ENCODE measurements around the gene LRRC7.

The LRRC7 gene

DNA sequence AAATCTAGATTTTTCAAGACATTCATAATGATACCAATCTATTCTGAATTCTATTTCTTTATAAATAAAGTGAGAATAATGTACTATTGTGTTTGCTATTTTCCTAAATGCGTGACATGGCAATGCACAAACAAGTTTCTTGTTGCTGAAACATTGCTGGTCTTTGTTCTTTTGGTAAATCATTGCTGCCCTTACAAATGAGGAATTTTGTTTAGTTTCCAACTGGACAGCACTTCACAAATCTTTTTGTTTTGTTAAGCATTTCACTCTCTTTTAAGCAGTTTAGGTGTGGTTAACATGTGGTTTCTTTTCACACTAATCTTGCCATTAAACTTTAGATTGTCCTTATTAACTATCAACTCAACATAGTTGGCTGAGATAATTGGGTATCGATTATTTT lies 94.6 kb downstream of the LRRC7 start:
- Histone ChIP-seq H3K9ac (ENCODE audit: low read length) (no peak overlapping the region), H3K36me3 (ENCODE audit: control insufficient read depth, insufficient read depth, low read length) (no peaks in the 10 kb centered on the region), H3K27me3 (ENCODE audit: control insufficient read depth, insufficient read depth, low read length) (no peaks in the 10 kb centered on the region), H3K27ac (ENCODE audit: low read depth, low read length) (no peak overlapping the region), H3K4me3 (ENCODE audit: low read length) (no peak overlapping the region), H3K4me1 (ENCODE audit: control insufficient read depth, insufficient read depth, low read length) (no peaks in the 10 kb centered on the region)

DNA sequence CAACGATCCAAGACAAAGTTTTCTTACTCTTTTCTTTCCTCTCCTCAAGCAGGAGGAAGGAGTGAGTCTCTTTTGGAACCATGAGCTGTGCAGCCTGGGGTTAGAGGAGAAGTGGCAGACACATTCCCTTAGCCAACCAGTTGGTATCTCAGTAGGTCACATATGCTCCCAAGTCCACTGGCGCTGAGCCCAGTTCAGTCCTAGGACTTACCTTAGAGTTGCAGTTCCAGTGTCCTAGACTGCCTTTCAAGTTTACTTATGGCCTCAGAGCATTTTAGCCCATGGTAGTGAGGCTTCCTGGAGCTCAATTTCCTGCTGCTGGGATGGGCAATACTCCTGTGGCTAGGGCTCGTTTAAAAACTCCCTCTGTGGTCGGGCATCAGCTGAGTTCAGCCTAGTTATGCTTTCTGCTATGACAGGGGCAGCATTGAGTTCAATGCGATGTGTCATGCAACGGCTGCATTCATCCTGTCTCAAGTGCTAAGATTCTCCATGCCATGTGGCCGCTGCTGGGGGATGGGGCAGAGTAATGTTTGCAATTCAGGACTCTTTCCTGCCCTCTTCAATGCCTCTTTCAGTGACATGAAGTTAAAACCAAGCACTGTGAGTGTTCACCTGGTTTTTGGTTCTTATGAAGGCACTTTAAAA lies 103.8 kb downstream of the LRRC7 start:
- no peak overlapping the region for H3K9ac ChIP-seq (ENCODE audit: low read length)
- H3K4me3 ChIP-seq (ENCODE audit: low read length) = no peak overlapping the region
- no peaks in the 10 kb centered on the region for H3K27me3 ChIP-seq (ENCODE audit: control insufficient read depth, insufficient read depth, low read length)
- no peaks in the 10 kb centered on the region for H3K4me1 ChIP-seq (ENCODE audit: control insufficient read depth, insufficient read depth, low read length)
- H3K27ac ChIP-seq (ENCODE audit: low read depth, low read length) = no peak overlapping the region
- H3K36me3 ChIP-seq (ENCODE audit: control insufficient read depth, insufficient read depth, low read length) = no peaks in the 10 kb centered on the region

DNA sequence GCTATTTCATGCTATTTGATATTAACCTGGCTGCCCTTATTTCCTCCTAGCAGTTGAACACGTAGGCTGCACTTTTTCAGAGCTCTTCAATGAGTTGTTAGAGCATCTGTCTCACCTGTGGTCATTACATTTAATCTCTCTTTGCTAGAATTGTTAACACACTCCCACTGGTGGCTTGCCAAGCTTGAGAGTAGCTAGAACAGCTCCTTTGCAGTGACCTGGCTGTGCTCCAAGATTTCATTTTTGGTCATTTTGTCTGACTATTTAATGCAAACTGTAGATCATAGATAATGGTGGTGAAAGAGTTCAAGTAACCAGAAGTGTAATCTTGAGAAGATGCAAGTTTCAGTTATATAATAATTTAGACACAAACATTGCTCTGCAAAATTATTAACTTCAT lies 105.6 kb downstream of the LRRC7 start:
- Histone ChIP-seq H3K9ac (ENCODE audit: low read length) (no peak overlapping the region), H3K27me3 (ENCODE audit: control insufficient read depth, insufficient read depth, low read length) (no peaks in the 10 kb centered on the region), H3K4me3 (ENCODE audit: low read length) (no peak overlapping the region), H3K36me3 (ENCODE audit: control insufficient read depth, insufficient read depth, low read length) (no peaks in the 10 kb centered on the region), H3K27ac (ENCODE audit: low read depth, low read length) (no peak overlapping the region), H3K4me1 (ENCODE audit: control insufficient read depth, insufficient read depth, low read length) (no peaks in the 10 kb centered on the region)

DNA sequence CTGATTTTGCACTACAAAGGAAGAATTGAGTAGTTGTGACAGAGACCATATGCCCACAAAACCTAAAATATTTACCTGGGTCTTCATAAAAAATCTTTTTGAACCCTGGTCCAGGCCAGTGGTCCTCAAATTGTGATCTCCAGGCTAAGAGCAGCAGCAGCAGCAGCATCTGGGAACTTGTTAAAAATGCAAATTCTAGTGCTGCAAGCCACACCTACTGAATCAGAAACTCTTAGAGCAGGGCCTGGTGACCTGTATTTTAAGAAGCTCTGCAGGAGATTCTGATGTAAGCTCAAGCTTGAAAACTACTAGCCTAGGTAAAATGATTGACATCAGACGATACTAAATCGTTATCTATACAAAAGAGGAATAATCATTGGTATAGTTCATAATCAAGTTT lies 112.2 kb downstream of the LRRC7 start:
- no peaks in the 10 kb centered on the region for H3K27me3 ChIP-seq (ENCODE audit: control insufficient read depth, insufficient read depth, low read length)

DNA sequence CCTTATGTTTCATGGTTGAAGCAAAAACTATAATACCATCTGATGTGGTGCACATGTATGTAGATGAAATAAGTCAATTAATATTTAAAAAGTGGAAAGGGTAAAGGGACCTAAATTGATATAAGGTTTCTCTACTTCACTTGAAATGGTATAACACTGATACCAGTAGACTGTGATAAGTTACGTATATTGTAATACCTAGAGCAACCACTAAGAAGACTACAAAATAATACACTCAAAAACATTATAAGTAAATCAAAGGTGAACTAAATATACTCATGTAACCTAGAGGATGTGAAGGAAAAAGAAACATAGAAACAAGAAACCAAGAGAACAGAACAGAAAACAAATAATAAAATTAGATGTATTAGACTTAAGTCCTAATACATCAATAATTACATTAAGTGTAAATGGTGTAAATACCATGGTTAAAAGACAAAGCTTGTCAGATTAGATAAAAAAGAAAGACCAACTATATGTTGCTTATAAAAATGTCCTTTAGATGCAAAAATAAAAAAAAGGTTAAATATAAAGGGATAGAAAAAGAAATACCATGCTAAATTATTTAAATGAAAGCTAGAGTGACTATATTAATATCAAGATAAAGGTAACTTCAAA lies 118.8 kb downstream of the LRRC7 start:
- no peak overlapping the region for H3K9ac ChIP-seq (ENCODE audit: low read length)
- H3K4me3 ChIP-seq (ENCODE audit: low read length) = no peak overlapping the region
- H3K27me3 ChIP-seq (ENCODE audit: control insufficient read depth, insufficient read depth, low read length) = no peaks in the 10 kb centered on the region
- H3K27ac ChIP-seq (ENCODE audit: low read depth, low read length) = no peak overlapping the region
- H3K4me1 ChIP-seq (ENCODE audit: control insufficient read depth, insufficient read depth, low read length) = no peaks in the 10 kb centered on the region
- no peaks in the 10 kb centered on the region for H3K36me3 ChIP-seq (ENCODE audit: control insufficient read depth, insufficient read depth, low read length)

More for the DNA sequence above, 112.2 kb downstream of the LRRC7 start:
- Histone ChIP-seq H3K4me1 (ENCODE audit: control insufficient read depth, insufficient read depth, low read length) (no peaks in the 10 kb centered on the region), H3K36me3 (ENCODE audit: control insufficient read depth, insufficient read depth, low read length) (no peaks in the 10 kb centered on the region), H3K9ac (ENCODE audit: low read length) (no peak overlapping the region), H3K27ac (ENCODE audit: low read depth, low read length) (no peak overlapping the region), H3K4me3 (ENCODE audit: low read length) (no peak overlapping the region)

DNA sequence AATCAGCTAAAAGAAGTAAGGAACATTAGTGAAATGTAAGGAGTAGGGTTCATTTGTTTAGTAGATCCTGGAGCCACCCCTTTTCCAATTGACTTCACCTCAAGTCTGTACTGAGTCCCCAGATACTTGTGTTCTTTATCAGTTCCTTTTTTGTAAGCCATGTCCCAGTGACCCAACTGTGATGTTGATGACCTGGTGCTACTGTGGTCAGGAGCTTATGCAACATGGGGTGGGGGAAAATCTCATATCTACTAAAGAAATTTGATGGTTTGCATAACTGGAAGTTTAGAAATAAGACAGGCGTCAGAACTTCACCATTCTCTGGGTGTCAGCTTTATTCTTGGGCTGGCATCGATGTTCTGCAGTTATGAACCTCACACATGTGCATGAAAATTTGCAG lies 120.5 kb downstream of the LRRC7 start:
- Histone ChIP-seq H3K27me3 (ENCODE audit: control insufficient read depth, insufficient read depth, low read length) (no peaks in the 10 kb centered on the region), H3K27ac (ENCODE audit: low read depth, low read length) (no peak overlapping the region), H3K36me3 (ENCODE audit: control insufficient read depth, insufficient read depth, low read length) (no peaks in the 10 kb centered on the region), H3K9ac (ENCODE audit: low read length) (no peak overlapping the region), H3K4me1 (ENCODE audit: control insufficient read depth, insufficient read depth, low read length) (no peaks in the 10 kb centered on the region), H3K4me3 (ENCODE audit: low read length) (no peak overlapping the region)

DNA sequence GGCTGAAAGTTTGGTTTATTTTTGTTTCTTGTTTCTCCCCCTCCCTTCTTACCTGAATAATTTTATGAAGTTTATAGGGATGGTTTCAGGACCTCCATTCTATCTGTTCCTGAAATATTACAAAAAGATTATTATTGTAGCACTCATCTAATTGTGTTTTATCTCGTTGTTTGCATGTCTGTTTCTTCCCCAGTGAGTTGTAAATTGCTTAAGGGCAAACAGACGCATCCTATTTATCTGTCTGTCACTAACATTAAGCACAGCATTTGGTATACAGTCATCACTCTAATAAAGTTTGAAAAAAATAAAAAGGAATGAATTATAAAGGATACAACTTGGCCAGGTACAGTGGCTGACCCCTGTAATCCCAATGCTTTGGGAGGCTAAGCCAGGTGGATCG lies 123.5 kb downstream of the LRRC7 start:
- no peaks in the 10 kb centered on the region for H3K4me1 ChIP-seq (ENCODE audit: control insufficient read depth, insufficient read depth, low read length)
- no peaks in the 10 kb centered on the region for H3K27me3 ChIP-seq (ENCODE audit: control insufficient read depth, insufficient read depth, low read length)
- no peak overlapping the region for H3K27ac ChIP-seq (ENCODE audit: low read depth, low read length)
- no peaks in the 10 kb centered on the region for H3K36me3 ChIP-seq (ENCODE audit: control insufficient read depth, insufficient read depth, low read length)
- H3K4me3 ChIP-seq (ENCODE audit: low read length) = no peak overlapping the region
- H3K9ac ChIP-seq (ENCODE audit: low read length) = no peak overlapping the region

DNA sequence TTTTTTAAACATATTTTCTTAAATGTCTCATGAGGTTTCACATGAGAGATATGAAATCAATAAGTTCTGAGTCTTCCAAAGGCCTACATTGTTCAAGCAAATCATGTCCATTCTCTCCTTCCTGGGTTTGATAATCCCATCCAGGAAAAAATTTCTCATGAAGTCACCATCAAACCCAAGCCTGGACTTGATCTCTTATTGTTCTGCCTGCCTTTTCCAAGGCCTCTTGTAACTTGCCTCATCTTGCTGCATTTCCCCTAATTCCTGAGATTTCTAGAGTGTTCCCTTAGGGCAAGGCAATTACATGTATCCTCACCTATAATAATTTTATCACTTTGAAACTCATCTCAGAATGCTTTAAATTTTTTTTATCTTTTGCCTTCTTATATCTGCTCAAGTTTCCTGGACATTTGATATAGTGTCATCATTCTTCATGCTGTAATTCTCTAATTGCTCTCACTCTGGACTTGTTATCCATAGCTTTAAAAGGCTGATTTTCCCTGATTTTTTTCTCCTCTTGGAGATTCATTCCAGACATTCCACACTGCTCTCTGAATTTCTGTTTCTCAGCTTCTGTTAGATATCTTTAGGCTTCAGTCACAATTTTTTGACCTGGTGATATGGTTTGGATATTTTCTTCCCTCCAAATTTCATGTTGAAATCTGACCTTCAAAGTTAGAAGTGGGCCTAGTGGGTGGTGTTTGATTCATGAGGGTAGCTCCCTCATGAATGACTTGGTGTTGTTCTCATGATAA lies 126.4 kb downstream of the LRRC7 start:
- no peak overlapping the region for H3K9ac ChIP-seq (ENCODE audit: low read length)
- H3K4me3 ChIP-seq (ENCODE audit: low read length) = no peak overlapping the region
- no peak overlapping the region for H3K27ac ChIP-seq (ENCODE audit: low read depth, low read length)
- H3K4me1 ChIP-seq (ENCODE audit: control insufficient read depth, insufficient read depth, low read length) = no peaks in the 10 kb centered on the region
- H3K36me3 ChIP-seq (ENCODE audit: control insufficient read depth, insufficient read depth, low read length) = no peaks in the 10 kb centered on the region
- H3K27me3 ChIP-seq (ENCODE audit: control insufficient read depth, insufficient read depth, low read length) = no peaks in the 10 kb centered on the region

DNA sequence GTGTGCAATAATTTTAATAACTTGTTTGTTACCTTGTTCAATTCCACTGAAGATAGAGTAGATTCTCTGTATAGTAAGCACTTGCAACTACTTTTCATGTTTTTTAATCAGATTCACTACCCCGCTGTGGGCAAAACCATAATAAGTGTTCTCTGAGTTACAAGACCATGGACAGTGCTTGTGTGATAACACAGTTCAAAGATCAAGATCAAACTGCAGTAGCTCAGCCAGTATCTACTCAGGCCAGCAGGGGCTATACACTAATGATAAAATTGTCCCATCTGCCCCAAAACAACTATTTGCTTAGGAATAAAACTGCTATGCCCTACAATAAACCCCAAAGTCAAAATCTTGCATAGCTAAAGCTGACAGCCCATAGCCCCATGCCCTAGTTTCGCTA lies 129.6 kb downstream of the LRRC7 start:
- no peaks in the 10 kb centered on the region for H3K36me3 ChIP-seq (ENCODE audit: control insufficient read depth, insufficient read depth, low read length)
- no peak overlapping the region for H3K9ac ChIP-seq (ENCODE audit: low read length)
- H3K27ac ChIP-seq (ENCODE audit: low read depth, low read length) = no peak overlapping the region
- H3K27me3 ChIP-seq (ENCODE audit: control insufficient read depth, insufficient read depth, low read length) = no peaks in the 10 kb centered on the region
- no peak overlapping the region for H3K4me3 ChIP-seq (ENCODE audit: low read length)
- no peaks in the 10 kb centered on the region for H3K4me1 ChIP-seq (ENCODE audit: control insufficient read depth, insufficient read depth, low read length)

DNA sequence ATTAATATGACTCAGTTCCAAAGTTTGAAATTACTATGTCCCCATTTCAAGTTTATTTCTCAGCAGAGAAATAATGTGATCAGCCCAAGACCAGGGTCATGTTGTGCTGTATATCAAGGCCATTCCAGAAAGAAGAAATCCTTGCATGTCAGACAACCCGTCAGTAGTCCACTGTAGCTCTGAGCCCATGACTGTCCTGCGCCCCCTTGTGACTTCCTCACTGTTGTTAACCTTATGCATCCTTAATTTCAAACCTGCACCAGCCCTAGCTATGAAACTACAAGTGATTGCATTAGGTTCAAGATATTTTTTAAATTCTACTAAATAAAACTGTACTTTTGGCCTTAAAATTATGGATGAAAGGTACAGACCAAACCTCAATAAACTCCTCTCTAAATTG lies 133.0 kb downstream of the LRRC7 start:
- Histone ChIP-seq H3K27me3 (ENCODE audit: control insufficient read depth, insufficient read depth, low read length) (no peaks in the 10 kb centered on the region), H3K36me3 (ENCODE audit: control insufficient read depth, insufficient read depth, low read length) (no peaks in the 10 kb centered on the region)

DNA sequence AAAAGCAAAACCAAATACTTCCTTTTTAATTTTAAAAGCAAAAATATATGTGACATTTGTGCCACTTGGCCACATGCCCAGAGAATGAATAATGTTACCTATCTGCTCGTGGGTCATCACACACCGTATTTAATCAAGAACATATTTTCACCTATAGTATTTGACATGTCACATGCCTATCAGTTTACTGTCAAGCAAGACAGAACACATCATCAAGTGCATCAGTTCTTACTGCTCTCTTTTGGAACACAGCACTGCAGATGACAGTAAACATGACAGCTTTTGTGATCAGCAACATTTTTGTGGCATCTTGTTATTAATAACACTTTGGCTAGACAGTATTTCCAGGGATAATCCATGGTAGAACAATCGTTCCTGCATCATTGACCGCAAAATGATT lies 134.4 kb downstream of the LRRC7 start:
- no peak overlapping the region for H3K4me3 ChIP-seq (ENCODE audit: low read length)
- H3K27me3 ChIP-seq (ENCODE audit: control insufficient read depth, insufficient read depth, low read length) = no peaks in the 10 kb centered on the region
- H3K36me3 ChIP-seq (ENCODE audit: control insufficient read depth, insufficient read depth, low read length) = no peaks in the 10 kb centered on the region
- no peak overlapping the region for H3K9ac ChIP-seq (ENCODE audit: low read length)
- H3K27ac ChIP-seq (ENCODE audit: low read depth, low read length) = no peak overlapping the region
- H3K4me1 ChIP-seq (ENCODE audit: control insufficient read depth, insufficient read depth, low read length) = no peaks in the 10 kb centered on the region

More for the DNA sequence above, 133.0 kb downstream of the LRRC7 start:
- no peaks in the 10 kb centered on the region for H3K4me1 ChIP-seq (ENCODE audit: control insufficient read depth, insufficient read depth, low read length)
- H3K9ac ChIP-seq (ENCODE audit: low read length) = no peak overlapping the region
- H3K27ac ChIP-seq (ENCODE audit: low read depth, low read length) = no peak overlapping the region
- no peak overlapping the region for H3K4me3 ChIP-seq (ENCODE audit: low read length)

DNA sequence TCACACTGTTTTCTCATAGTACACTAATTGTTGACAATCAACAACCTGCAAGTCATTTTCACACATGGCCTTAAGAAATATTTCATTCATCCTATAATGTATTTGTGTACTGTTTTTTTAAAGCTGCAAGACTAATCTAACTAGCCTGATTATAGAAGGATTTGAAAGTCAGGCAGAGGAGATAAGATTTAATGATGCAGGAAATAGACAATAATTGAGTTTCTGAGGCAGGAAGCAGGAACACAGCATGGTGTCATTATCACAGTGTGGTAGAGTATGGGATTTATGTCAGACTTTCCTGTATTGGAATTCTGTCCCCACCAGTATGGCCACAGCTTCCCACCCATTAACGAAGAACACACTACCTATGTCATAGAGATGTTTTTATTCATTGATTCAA lies 138.8 kb downstream of the LRRC7 start:
- Histone ChIP-seq H3K36me3 (ENCODE audit: control insufficient read depth, insufficient read depth, low read length) (no peaks in the 10 kb centered on the region), H3K9ac (ENCODE audit: low read length) (no peak overlapping the region), H3K27me3 (ENCODE audit: control insufficient read depth, insufficient read depth, low read length) (no peaks in the 10 kb centered on the region), H3K4me3 (ENCODE audit: low read length) (no peak overlapping the region), H3K27ac (ENCODE audit: low read depth, low read length) (no peak overlapping the region), H3K4me1 (ENCODE audit: control insufficient read depth, insufficient read depth, low read length) (no peaks in the 10 kb centered on the region)

DNA sequence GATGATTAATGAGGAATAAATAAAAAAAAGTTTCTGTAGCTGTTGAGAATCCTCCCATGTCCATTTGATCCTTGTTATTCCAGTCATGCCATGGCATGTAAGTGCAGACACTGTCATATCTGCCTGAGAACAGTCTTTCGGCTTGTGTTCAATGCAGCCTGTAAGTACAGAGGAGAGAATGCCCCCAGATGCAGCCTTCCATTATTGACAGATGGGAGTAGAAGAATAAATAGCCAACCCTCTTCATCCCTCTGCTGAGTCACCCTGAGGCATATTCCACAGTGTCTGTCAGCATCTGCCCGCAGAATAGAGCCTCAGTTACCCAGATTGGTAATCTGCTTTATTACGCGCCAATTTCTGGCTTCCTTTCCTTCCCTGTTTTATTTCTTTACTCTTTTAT lies 139.4 kb downstream of the LRRC7 start:
- Histone ChIP-seq H3K36me3 (ENCODE audit: control insufficient read depth, insufficient read depth, low read length) (no peaks in the 10 kb centered on the region), H3K27ac (ENCODE audit: low read depth, low read length) (no peak overlapping the region), H3K9ac (ENCODE audit: low read length) (no peak overlapping the region), H3K27me3 (ENCODE audit: control insufficient read depth, insufficient read depth, low read length) (no peaks in the 10 kb centered on the region), H3K4me1 (ENCODE audit: control insufficient read depth, insufficient read depth, low read length) (no peaks in the 10 kb centered on the region), H3K4me3 (ENCODE audit: low read length) (no peak overlapping the region)
